K562 (cell line): ENCODE measurements around the gene FCHO1. TPM values are rescaled to one million over a fixed set of nuclear protein-coding genes. Genes with fewer than 3 reads are reported as not detected.

ENCODE experiments used
- ARID3A ChIP-seq: IDR thresholded peaks from 2 replicates; pipeline ENCODE4 v1.6.1; 2012; ENCODE audit warnings: low read depth, low read length, improper control_type of control experiment, borderline replicate concordance
- BCLAF1 ChIP-seq, 2 experiments: fragments of 450-650 bp in 1 of 2; IDR thresholded peaks; 2 replicates each; pipeline ENCODE4 v1.6.1; 2011 to 2017; ENCODE audit warnings: low read depth in 2 of 2, antibody characterized with exemption in 1 of 2, borderline replicate concordance in 1 of 2, low read length in 1 of 2, mild to moderate bottlenecking in 1 of 2, mixed read lengths in 1 of 2; ENCODE audit not compliant: control insufficient read depth in 1 of 2
- BRCA1 ChIP-seq, 2 experiments: fragments of 450-650 bp in 1 of 2; sonication (generic) in 1 of 2; formaldehyde crosslinking in 1 of 2; IDR thresholded peaks; 2 replicates each; pipeline versions ENCODE4 v1.5.0 to v1.6.1; 2017 to 2020; ENCODE audit warnings: mild to moderate bottlenecking in 1 of 2, missing genetic modification reagents in 1 of 2
- BRF1 ChIP-seq: IDR thresholded peaks from 3 replicates; pipeline ENCODE4 v1.6.1; 2011; ENCODE audit warnings: borderline replicate concordance, mild to moderate bottlenecking; ENCODE audit not compliant: insufficient read length; ENCODE audit errors: extremely low read depth
- CEBPZ ChIP-seq: fragments of 150-350 bp; IDR thresholded peaks from 2 replicates; pipeline ENCODE4 v1.6.1; 2014; ENCODE audit warnings: low read depth, mild to moderate bottlenecking, low read length, borderline replicate concordance
- HINFP ChIP-seq: fragments of 450-650 bp; conservative IDR thresholded peaks from 2 replicates; pipeline ENCODE4 v1.6.1; 2016; ENCODE audit warnings: missing genetic modification characterization, low read depth, mild to moderate bottlenecking, control low read depth, missing compliant biosample characterization
- HMBOX1 ChIP-seq: sonication (generic); IDR thresholded peaks from 2 replicates; pipeline ENCODE4 v1.6.1; 2016
- HNRNPL ChIP-seq: fragments of 200-400 bp; formaldehyde crosslinking; IDR thresholded peaks from 2 replicates; pipeline ENCODE4 v1.6.1; 2017; ENCODE audit warnings: low read depth, mild to moderate bottlenecking, low read length
- RHOXF2B ChIP-seq: fragments of 250-450 bp; sonication (Bioruptor Pico); conservative IDR thresholded peaks from 2 replicates; pipeline ENCODE4 v1.5.1; 2021
- RNF2 ChIP-seq: sonication (generic); IDR thresholded peaks from 2 replicates; pipeline ENCODE4 v1.6.1; 2016
- ZBTB1 ChIP-seq: sonication (generic); formaldehyde crosslinking; IDR thresholded peaks from 2 replicates; pipeline ENCODE4 v1.8.1; 2023; ENCODE audit warnings: missing genetic modification reagents, low read depth, mild to moderate bottlenecking, borderline replicate concordance
- ZBTB9 ChIP-seq: fragments of 450-650 bp; formaldehyde crosslinking; IDR thresholded peaks from 2 replicates; pipeline ENCODE4 v1.4.0; 2020; ENCODE audit warnings: mild to moderate bottlenecking, moderate library complexity
- polyA plus RNA-seq, 8 experiments: library from polyadenylated mRNA; depleted of rRNA in 4 of 8; stranded (reverse) in 5 of 8; unstranded in 3 of 8; fragments of >200 nt; fragmentation: Nextera tagmentation in 2 of 8; fragmentation: Illumina TruSeq in 1 of 8; extraction: Ambion mirVana in 2 of 8; extraction: Trizol in 1 of 8; gene quantifications; 2 replicates each; pipeline versions ENCODE4 v1.2.1 to v1.2.3, GENCODE V29; 2011 to 2014; ENCODE audit warnings: inconsistent platforms in 1 of 8, missing spikeins in 1 of 8
- total RNA-seq, 7 experiments: library from RNA; depleted of rRNA in 6 of 7; stranded (reverse); fragments of >200 nt in 6 of 7; fragmentation: Illumina TruSeq in 2 of 7; extraction: Trizol in 2 of 7; gene quantifications; 2 replicates each; pipeline versions ENCODE4 v1.2.1 to v1.2.3, GENCODE V29; 2011 to 2021; ENCODE audit warnings: low replicate concordance in 1 of 7

Gene FCHO1
- total and polyA plus RNA-seq, 9 of the 15 experiments (the other 6 are each of a cell fraction or from before 2014, with no cell fraction given) = 0.21 to 58.9 (median 18.3) TPM

GRCh38 chr19:17751103-17751911 is at the start of gene FCHO1 (continued):
- TF ChIP-seq BCLAF1 (IDR thresholded peaks at IDR 0.05; ENCODE audit: borderline replicate concordance in 1 of 2, control insufficient read depth in 1 of 2, low read depth in 2 of 2, low read length in 1 of 2) (no peak), ZBTB1 (CRISPR knock-in tag) (no peak; the same call in 1 of the 2 replicates), HNRNPL (no peak), RNF2 (peak; percentile 92), ARID3A (no peak), CEBPZ (no peak), BRCA1 (IDR thresholded peaks at IDR 0.05) (no peak), BRCA1 (CRISPR knock-in tag; IDR thresholded peaks at IDR 0.05) (no peak), ZBTB9 (0 out of 2 replicates have a peak, but pooled peaks have one; percentile 55), BRF1 (no peak), HMBOX1 (no peak), RHOXF2B (no peak), HINFP (tag) (no peak)
